D721Med (cell line): ENCODE data around the gene POLL.

Experiments
- DNase-seq: peaks from one replicate; pipeline ENCODE4 v3.0.0; 2011; ENCODE audit warnings: low spot score; ENCODE audit not compliant: insufficient read length
- FAIRE-seq: peaks from 2 replicates; lab custom pipeline; 2011; peaks lifted over from hg19 to GRCh38; lab: Jason Lieb, UNC
- CTCF ChIP-seq: IDR thresholded peaks from 2 replicates; pipeline ENCODE4 v1.5.1; 2012; ENCODE audit warnings: mild to moderate bottlenecking, control low read depth; ENCODE audit not compliant: insufficient read depth; ENCODE audit errors: missing control alignments

The POLL gene

GRCh38 chr10:101624526-101625102 lies 36.6 kb upstream of the POLL start:
- no peak for TF ChIP-seq CTCF
- FAIRE-seq (no peak), DNase-seq (no peak)

DNA sequence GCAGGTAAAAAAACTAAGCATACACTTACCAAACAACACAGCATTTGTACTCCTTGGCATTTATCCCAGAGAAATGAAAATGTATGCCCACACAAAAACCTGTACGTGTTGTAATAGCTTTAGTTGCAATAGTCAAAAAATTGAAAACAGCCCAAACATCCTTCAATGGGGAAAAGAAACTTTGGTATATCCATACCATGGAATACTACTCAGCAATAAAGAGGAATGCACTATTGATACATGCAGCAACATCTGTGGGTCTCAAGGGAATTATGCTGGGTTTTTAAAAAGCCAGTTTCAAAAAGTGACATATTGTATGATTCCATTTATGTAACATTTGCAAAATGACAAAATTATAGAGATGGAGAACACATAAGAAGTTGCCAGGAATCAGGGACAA lies 35.5 kb upstream of the POLL start:
- FAIRE-seq (no peak), DNase-seq (no peak)
- TF ChIP-seq CTCF = no peak

GRCh38 chr10:101619983-101620382 lies 31.9 kb upstream of the POLL start:
- FAIRE-seq (peak; percentile 32), DNase-seq (peak; percentile 63)
- no peak for TF ChIP-seq CTCF

DNA sequence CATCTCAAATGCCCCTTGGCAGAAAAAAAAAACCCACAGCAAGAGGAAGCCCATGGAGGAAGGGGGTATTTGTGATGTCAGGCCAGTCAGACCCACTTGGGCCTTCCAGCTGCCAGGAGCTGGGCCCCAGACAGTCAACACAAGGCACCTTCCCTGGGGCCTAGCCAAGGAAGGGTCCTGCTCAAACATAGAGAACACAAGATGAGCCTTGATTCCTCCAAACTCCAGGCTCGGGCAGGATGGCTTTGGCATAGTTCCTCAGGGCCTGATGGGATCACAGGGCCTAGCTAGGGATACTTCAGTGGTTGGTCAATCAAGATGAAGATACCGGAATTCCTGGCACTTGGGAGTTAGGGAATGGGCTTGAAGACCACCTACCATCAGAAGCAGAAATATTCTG lies 30.8 kb upstream of the POLL start:
- no peak for FAIRE-seq
- TF ChIP-seq CTCF = no peak
- no peak for DNase-seq

DNA sequence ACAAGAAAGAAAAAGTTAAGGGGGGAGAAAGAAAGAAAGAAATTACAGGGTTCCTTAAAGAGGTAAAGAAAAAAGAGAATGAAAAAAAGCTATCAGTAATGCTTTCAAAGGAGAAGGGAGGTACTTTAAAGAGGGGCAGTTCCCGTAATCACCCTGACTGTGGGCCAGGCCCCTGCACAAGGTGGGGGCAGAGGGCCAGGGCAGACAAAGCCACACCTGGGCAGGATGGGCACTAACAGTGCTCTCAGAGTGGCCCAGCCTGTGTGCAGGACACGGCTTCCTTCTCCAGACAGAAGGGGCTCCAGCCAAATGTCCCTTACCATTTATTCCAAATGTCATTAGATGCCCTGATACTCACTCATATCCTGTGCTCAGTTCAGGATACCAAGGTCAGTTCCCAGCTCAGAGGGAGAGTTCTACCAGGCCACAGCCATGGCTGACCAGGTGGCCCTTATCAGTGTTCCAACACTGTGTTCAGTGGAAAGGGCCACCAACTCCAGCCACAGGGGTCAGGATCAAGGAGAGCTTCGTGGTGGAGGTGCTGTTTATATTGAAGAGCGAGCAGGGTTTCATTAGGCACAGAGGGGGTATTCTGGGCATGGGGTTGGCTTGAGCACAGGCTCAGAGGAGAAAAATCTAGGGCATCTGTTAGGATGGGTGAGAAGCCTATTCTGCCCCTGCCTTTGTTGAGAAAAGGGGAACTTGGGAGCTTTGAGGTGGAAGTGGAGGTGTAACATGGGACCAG lies 29.9 kb upstream of the POLL start:
- TF ChIP-seq CTCF = no peak
- FAIRE-seq (no peak), DNase-seq (no peak)

- DNase-seq (no peak), FAIRE-seq (no peak)
- peak; percentile 23 for TF ChIP-seq CTCF
Observed at GRCh38 chr10:101617102-101617823, 29.2 kb upstream of the POLL start.
